ENCODE results near the gene LMNTD1.

LMNTD1 gene

GRCh38 chr12:25472453-25472852 lies 80.6 kb downstream of the LMNTD1 start:
- H3K4me2 ChIP-seq (ENCODE audit: low read depth, low read length, poor library complexity, severe bottlenecking): no peak overlapping the region

DNA sequence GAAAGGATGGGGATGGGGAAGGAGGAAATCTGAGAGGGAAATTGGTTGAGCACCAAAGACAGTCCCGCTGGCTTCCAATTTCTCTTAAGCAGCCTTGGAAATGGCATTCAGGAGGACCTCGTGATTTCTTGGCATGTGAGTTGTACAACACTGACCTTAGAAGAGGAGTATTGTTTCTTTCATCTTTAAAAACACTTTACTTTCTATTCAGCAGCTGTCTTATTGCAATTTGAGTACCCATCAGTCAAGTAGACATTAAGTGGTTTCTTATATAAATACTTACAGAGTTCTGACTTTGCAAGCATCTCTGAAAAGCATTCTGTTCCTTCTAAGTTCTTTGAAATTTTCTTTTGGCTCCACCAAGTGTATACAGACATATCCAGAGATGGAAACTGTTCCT lies 83.2 kb downstream of the LMNTD1 start:
- H3K27me3 ChIP-seq (ENCODE audit: low read length): no peaks in the 10 kb centered on the region
- no peak overlapping the region for H3K4me2 ChIP-seq (ENCODE audit: low read depth, low read length, poor library complexity, severe bottlenecking)
- no peaks in the 10 kb centered on the region for H3K36me3 ChIP-seq (ENCODE audit: low read length)
- H3K27ac ChIP-seq (ENCODE audit: low read depth, low read length): no peak overlapping the region
- H3K9me3 ChIP-seq (ENCODE audit: insufficient read depth, low read length): no peaks in the 10 kb centered on the region
- H2AFZ ChIP-seq (ENCODE audit: low read depth, low read length, severe bottlenecking): no peak overlapping the region
- H3K9ac ChIP-seq (ENCODE audit: low read length): no peak overlapping the region
- H3K9me2 ChIP-seq (replicated peaks; ENCODE audit: insufficient read depth, low read length): no peaks in the 10 kb centered on the region
- H3K79me2 ChIP-seq (ENCODE audit: insufficient read depth, low read length): no peaks in the 10 kb centered on the region
- H3F3A ChIP-seq (ENCODE audit: insufficient read depth): no peaks in the 10 kb centered on the region
- no peak overlapping the region for H3K4me3 ChIP-seq (ENCODE audit: insufficient read depth, low read length, poor library complexity, severe bottlenecking)
- no peak for TF ChIP-seq CTCF (IDR thresholded peaks at IDR 0.05; ENCODE audit: insufficient read depth, low read length, poor library complexity, severe bottlenecking)
- no peak for TF ChIP-seq EZH2phosphoT487 (conservative IDR thresholded peaks at IDR 0.05; ENCODE audit: low read length)
- no peaks in the 10 kb centered on the region for H4K20me1 ChIP-seq (ENCODE audit: low read depth, low read length)

More at GRCh38 chr12:25472453-25472852, 80.6 kb downstream of the LMNTD1 start:
- TF ChIP-seq EZH2phosphoT487 (conservative IDR thresholded peaks at IDR 0.05; ENCODE audit: low read length): no peak
- TF ChIP-seq CTCF (IDR thresholded peaks at IDR 0.05; ENCODE audit: insufficient read depth, low read length, poor library complexity, severe bottlenecking): no peak
- Histone ChIP-seq H3F3A (ENCODE audit: insufficient read depth) (no peaks in the 10 kb centered on the region), H3K27ac (ENCODE audit: low read depth, low read length) (no peak overlapping the region), H2AFZ (ENCODE audit: low read depth, low read length, severe bottlenecking) (no peak overlapping the region), H3K4me3 (ENCODE audit: insufficient read depth, low read length, poor library complexity, severe bottlenecking) (no peak overlapping the region), H3K9ac (ENCODE audit: low read length) (no peak overlapping the region), H4K20me1 (ENCODE audit: low read depth, low read length) (no peaks in the 10 kb centered on the region), H3K9me3 (ENCODE audit: insufficient read depth, low read length) (no peaks in the 10 kb centered on the region), H3K36me3 (ENCODE audit: low read length) (no peaks in the 10 kb centered on the region), H3K9me2 (replicated peaks; ENCODE audit: insufficient read depth, low read length) (no peaks in the 10 kb centered on the region), H3K27me3 (ENCODE audit: low read length) (peaks cover 4% of the 10 kb centered on the region; the same call in 1 of the 2 replicates), H3K79me2 (ENCODE audit: insufficient read depth, low read length) (no peaks in the 10 kb centered on the region)

DNA sequence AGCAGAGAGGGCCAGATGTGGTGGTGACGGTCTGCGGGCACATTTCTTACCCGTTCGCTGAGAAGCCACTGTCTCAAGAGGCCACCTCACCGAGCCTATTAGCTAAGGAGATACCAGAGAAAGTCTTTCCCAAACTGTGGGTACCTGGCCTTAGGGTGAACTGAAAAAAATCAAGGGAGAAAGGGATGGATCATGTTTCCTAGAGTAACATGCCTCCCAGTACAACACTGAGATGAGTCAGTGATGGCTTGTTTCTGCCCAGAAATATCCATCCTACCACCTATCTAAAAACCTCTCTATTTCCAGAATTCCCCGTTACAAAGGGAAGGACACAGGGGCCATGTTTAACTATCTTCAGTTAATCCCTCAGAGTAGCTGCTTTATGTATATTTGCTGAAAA lies 83.7 kb downstream of the LMNTD1 start:
- no peaks in the 10 kb centered on the region for H3K9me2 ChIP-seq (replicated peaks; ENCODE audit: insufficient read depth, low read length)
- no peak overlapping the region for H3K4me2 ChIP-seq (ENCODE audit: low read depth, low read length, poor library complexity, severe bottlenecking)
- H4K20me1 ChIP-seq (ENCODE audit: low read depth, low read length): no peaks in the 10 kb centered on the region
- H2AFZ ChIP-seq (ENCODE audit: low read depth, low read length, severe bottlenecking): no peak overlapping the region
- H3K9ac ChIP-seq (ENCODE audit: low read length): no peak overlapping the region
- H3K9me3 ChIP-seq (ENCODE audit: insufficient read depth, low read length): no peaks in the 10 kb centered on the region
- H3K36me3 ChIP-seq (ENCODE audit: low read length): no peaks in the 10 kb centered on the region
- no peaks in the 10 kb centered on the region for H3K27me3 ChIP-seq (ENCODE audit: low read length)
- no peaks in the 10 kb centered on the region for H3F3A ChIP-seq (ENCODE audit: insufficient read depth)
- no peak overlapping the region for H3K4me3 ChIP-seq (ENCODE audit: insufficient read depth, low read length, poor library complexity, severe bottlenecking)
- H3K27ac ChIP-seq (ENCODE audit: low read depth, low read length): no peak overlapping the region
- TF ChIP-seq CTCF (IDR thresholded peaks at IDR 0.05; ENCODE audit: insufficient read depth, low read length, poor library complexity, severe bottlenecking) (no peak), EZH2phosphoT487 (conservative IDR thresholded peaks at IDR 0.05; ENCODE audit: low read length) (no peak)
- H3K79me2 ChIP-seq (ENCODE audit: insufficient read depth, low read length): no peaks in the 10 kb centered on the region
